HG03442 (cell line): ENCODE results near the gene AFTPH.

Experiments
- ATAC-seq: cut with Tn5 transposase; IDR thresholded peaks from one replicate; pipeline ENCODE4 v1.9.1; 2021; ENCODE audit warnings: mild to moderate bottlenecking, moderate library complexity; ENCODE audit not compliant: unreplicated experiment

AFTPH gene

DNA sequence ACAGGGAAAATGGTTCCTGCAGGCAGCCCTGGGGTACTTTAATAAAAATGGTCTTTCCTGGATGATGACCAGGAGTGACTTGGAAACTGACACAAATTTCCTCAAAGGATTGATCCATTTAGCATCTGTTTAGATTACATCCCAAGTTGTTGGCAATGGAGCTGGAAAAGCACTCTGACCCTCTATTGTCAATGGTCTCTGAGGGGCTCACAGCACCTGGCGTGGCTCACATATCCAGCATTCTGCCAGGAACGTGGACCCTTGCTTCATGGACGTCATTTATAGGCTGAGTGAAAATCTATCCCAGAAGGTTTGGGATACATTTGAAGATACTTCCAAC is 85.8 kb downstream of the AFTPH start:
- no peak for ATAC-seq

DNA sequence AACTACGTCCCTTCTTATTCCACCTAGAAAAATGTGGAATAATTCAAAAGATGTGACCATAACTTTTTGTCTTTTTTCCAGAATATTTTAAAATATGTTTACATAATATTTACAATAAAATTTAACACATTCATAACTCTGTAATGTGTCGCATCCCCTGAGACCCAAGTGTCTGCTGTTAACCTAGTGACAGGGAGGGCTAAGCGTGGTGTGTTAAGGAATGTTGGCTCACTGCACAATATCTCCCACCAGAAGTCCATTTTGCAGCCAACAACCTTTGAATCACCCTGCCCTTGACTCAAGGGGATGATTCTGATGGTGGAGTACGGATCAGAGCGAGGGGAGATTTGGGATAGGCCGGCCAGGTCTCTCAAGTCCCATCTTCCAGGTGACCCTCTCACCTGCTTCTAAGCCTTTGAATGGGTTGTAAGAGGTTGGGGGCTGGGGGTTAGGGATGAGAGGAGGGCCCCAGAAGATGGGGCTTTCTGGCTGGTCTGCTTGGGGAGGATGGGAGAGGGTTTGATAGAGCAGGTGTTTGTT is 86.3 kb downstream of the AFTPH start:
- no peak for ATAC-seq

DNA sequence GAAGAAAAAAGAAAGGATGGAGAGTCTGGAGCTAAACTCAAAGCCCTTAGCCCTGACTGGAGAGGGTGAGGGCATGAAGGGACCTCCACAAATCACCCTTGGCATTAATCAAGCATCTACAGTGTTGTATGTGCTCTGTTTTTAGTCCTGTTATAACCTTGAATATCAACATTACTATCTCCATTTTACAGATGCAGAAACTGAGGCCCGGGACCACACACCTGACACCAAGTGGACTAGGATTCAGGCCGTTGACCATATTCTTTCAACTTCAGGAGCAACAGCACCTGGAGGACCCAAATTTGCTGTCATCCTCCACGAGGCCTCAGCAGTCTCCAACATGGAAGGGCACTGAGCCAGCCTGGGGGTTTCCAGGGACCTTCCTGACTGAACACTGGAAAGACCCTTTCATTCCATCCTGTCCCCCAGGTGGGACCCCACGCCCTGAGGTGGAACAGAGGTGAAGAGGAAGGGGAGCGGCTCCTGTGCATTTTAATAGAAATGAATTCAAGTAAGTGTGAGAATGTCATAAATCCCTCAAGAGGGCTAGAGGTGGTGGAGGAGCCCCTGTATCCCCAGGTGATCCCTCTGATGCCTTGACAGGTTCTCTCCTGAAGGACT is 88.6 kb downstream of the AFTPH start:
- ATAC-seq: no peak

DNA sequence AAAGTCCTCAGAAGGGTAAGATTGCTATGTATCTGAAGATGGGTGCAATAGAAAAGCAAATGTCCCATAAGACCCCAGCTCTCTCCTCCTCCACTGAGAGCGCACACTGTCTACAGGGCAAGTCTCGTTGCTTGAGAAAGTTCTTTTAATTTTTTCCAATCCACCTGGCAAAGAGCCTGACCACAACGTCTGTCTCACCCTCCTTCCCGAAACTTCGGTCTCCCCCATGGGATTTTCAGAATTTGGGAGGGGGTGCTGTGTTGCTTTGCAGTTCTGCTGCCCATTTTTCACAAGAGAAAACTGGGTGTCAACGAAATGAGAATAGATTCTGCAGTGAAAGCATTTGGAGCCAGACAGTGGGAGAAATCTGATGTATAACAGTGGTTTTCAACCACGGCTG is 89.1 kb downstream of the AFTPH start:
- no peak for ATAC-seq

DNA sequence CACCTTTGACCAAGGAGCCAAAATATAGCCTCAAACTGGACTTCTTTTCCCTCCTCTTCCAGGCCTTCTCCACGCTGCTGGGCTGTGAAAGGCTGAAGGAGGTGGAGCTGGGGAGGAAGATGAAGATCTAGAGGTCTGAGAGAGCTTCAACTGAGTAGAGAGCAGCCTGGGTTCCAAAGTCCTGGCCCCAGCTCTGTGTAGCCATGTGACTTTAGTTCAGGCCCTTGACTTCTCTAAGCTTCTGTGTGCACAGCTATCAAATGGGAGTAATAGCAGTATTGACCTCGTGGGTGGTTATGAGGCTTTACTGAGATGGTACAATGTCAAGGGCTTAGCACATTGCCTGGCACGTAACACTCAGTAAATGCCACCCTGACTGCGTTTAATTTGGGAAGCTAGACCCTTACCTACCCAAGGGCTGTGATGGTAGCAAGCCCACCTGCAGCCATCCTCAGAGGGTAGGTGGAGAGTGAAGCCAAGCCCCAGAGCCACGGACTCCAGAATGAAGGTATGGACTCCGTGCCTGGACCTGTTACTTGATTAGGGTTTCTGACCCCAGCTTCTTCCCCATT is 91.2 kb downstream of the AFTPH start:
- no peak for ATAC-seq

DNA sequence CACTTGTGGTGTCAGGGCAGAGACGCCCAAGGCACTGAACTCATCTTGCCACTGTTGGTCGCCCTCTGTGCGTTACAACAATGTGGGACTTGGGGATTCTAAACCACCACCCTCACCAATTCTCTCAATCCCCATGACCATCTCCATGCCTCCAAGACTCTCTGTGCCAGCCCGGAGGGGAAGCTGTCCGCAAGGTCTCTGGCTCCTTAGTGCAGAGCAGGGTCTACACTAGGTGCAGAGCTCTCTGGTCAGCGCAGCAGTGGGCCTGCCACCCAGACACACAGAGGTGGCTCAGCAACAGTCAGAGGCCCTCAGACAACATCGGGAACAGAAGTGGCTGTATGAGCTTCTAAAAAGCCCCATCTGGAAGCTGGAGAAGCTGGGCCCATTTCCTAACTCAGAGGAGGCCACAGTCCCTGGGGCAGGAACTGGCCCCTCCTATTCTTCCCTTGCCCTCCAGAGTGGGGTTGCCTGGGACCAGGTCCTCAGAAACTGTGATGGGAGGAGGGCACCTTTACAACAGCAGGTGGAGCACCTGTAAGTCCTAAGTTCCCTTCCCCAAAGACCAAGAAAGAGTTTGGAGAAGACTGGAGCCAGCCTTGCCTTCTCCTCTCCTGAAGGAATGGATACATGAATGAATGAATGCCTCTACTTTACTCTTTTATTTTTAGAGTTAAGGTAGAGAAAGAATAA is 91.9 kb downstream of the AFTPH start:
- no peak for ATAC-seq

DNA sequence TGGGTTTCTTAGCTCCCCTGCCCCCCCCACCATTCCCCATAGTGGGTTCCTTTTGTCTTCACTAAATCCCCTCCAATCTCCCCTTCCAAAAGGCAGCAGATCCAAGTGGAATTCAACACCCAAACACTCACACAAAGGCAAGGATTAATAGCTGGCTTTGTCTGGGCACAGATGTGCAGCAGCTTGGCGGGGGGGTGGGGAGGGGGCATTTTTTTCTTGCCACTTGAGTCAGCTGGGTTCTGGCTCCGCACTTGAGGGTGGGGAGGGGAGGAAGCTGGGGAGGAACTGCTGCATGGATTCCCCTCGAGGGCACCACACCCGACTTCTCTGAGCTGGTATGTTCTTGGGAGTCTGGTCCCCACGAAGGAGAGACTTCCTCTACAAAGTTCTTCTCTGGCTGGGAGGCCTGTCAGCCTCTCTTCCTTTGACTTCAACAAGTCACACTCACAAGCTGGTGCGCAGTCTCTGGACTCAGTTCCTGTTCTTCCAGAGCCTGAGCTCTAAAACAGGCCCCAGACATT is 93.6 kb downstream of the AFTPH start:
- ATAC-seq: no peak

DNA sequence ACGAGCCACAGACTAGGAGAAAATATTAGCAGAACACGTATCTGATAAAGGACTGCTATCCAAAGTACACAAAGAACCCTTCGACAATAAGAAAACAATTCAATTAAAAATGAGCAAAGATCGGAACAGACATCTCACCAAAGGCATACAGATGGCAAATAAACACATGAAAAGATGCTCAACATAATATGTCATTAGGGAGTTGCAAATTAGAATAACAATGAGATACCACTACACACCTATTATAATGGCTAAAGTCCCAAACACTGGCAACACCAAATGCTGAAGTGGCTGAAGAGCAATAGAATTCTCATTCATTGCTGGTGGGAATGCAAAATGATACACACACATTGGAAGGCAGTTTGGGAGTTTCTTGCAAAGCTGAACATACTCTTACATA is 96.5 kb downstream of the AFTPH start:
- no peak for ATAC-seq

DNA sequence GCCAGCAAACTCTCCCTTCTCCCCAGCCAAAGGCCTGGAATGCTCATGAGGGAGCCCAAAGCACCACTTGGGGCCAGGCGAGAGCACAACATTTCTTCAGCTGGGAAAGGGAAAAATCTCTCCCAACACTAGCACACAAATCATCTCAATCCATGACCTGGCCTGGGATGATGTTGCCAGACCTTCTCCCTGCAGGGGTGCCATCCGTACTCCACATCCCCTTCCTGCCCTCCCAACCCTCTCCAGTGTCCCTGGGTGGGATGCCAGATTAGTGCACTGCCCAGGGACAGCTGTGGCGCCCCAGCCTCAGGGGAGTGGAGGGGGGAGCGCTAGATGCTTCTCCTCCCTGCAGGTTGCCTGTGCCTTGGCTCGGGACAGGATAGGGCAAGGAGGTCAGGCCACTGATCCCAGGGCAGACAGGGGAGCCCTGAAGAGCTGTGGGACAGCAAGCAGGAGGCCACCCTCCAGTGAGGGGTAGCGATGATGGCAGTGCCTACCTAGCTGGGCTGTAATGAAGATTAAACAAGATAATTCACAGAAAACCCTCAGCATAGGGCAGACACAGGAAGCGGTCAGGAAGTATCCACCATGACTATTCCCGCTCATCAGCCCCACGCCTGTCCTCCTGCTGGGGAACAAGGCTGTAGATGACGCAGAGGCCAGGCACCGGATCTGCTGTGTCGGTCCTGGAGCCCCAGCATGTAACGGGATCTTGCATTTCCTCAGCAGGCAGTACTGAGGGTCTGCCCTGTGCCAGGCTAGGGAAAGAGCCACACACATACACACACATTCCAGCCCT is 98.5 kb downstream of the AFTPH start:
- ATAC-seq: no peak

DNA sequence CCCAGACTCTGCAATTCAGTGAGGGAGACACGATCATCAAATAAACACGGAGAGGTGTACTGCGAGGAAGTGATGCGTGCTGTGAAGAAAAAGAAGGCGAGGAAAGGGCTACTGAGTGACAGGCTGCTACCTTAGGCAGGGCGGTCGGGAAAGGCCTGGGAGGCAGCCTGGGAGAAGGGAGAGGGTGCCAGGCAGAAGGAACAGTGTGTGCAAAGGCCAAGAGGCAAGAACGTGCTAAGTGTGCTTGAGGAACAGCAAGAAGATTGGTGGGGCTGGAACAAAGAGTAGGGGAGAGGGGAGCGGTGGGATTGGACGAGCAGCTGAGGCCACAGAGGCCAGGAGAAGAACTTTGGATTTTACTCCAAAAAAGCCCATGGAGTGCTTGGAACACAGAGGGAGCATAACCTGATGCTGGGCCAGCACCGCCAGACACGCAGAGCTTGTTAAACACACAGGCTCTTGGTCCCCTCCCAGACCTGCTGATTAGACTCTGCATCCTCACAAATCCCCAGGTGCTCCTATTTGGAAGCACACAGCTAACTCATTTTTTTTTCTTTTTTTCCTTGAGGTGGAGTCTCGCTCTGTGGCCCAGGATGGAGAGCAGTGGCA is 99.2 kb downstream of the AFTPH start:
- ATAC-seq: no peak

DNA sequence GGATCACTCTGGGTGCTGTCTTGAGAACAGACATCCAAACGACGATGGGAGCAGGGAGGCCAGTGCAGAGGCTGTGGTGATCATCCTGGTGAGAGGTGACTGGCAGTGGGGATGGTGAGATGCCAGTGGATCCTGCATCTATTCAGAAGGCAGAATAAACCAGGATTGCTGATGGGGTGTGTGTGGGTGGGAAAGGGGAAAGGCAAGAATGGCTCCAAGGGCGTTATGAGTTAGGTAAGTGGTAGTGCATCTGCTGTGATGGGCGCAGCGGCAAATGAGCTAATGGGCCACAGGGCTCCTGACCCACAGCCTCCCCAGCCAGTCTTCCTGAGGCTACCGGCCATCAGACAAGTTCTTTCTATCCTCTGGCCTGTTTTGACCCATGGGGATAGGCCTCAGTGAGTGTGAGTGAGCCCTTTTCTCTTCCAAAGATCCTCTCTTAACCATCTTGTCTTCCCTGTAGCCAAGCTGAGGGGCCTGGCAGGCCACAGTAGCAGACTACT is 100.0 kb downstream of the AFTPH start:
- ATAC-seq: no peak

DNA sequence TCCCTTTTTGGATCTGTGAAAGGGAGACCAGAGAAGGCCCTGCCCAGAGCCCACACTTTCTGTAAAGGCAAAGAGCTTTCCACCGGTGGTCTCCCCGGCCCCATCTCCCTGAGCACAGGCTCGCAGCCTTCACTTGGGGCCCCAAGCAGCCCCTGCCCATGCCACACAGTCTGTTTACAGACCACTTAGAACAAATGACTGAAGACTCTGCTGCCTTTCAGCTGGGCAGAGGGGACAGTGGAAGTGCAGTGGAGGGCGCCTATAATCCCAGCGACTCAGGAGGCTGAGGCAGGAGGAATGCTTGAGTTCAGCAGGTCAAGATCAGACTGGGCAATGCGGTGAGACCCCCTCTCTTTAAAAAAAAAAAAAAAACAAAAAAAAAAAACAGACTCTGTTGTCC is 100.7 kb downstream of the AFTPH start:
- ATAC-seq: no peak

DNA sequence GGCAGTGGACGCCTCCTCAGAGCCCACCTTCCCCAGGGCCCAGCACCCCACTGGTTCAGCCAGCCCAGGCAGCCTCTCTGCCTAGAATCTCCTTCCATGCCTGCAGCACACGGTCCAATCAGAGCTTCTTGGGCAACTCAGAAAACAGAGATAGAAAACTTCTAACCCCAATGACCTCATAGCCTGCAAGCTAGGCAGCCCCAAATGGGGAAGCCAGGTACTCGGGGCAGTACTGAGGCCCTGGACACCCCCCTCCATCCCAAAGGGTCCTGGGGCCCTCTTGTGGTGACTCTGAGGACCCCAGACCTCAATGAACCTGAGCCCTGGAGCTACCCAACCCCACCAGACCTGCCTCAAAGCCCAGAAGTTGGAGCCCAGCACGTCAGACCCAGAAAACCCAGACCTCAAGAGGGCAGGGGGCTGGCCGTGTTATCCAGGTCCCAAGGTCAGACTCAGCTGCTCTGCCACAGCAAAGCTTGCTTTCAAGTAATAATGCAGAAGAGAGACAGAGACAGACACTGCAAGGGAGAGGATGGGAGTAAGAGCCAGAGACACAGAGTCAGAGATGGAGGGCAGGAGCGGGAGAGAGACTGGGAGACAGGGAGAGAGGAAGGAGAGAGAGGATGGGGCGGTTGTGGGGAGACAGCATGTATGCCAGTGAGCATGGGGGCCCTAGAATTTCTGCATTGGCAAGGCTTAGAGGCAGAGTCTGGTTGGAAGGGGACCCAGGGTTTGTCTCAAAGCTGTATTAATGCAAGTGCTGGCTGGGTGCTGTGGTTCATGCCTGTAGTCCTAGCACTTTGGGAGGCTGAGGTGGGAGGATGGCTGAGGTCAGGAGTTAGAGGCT is 101.4 kb downstream of the AFTPH start:
- ATAC-seq: no peak

DNA sequence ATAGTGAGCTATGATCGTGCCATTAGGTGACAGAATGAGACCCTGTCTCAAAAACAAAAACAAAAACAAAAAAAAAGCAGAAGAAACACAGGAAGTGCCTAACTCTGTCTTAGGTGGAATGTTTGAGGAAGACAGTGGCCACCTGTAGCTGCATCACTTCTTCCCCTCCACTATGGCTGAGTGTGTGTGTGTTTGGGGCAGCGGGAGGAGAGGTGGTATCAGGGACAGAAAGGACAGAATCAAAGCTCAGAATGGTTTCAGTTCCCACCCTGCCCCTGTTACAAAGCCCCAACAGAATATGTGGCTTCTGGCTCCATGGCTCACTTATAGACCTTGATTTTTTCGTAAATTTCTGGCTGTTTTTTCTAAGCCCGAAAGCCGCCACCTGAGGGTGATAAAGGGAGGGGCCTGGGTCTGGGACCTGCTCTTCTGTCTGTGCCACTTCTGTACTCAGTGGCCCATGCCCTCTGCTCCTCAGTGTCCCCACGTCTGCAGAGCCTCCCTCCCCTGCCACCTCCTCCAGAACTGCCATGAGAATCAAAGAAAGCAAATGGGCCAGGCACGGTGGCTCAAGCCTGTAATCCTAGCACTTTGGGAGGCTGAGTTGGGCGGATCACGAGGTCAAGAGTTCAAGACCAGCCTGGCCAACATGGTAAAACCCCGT is 102.2 kb downstream of the AFTPH start:
- no peak for ATAC-seq

DNA sequence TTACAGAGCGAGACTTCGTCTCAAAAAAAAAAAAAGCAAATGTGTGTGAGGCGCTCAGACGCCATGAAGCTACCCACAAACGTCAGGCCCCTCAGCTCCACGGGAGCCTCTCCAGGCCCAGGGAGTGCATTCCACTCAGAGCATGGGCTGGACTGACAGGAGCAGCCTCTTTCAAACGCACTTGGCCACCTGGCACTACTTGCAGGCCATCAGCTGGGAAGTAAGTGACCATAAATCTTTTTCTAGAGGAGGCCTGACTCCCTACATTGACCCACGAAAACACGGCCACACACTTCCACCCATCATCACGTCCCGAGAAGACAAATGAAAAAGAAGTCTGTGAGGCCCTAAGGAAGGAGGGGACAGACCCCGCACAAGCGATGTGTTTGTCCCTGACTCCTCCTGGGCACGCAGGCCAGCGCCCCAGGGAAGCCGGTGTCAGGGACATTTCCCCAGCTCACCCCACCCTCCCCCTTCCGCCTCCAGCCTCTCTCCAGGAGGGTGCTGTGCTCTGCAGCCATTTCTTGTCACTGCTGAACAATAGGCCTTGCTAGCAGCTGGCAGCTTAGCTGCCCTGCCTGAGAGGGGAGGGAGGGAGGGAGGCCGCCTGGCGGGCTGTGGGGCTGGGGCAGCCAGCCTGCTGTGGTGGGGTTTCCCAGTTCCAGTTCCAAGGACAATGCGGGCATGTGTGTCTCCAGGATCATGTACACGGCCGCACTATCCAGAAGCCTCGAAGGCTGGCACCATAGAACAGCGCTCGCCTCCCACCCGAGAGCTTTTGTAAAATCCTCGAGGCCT is 103.0 kb downstream of the AFTPH start:
- ATAC-seq: no peak

DNA sequence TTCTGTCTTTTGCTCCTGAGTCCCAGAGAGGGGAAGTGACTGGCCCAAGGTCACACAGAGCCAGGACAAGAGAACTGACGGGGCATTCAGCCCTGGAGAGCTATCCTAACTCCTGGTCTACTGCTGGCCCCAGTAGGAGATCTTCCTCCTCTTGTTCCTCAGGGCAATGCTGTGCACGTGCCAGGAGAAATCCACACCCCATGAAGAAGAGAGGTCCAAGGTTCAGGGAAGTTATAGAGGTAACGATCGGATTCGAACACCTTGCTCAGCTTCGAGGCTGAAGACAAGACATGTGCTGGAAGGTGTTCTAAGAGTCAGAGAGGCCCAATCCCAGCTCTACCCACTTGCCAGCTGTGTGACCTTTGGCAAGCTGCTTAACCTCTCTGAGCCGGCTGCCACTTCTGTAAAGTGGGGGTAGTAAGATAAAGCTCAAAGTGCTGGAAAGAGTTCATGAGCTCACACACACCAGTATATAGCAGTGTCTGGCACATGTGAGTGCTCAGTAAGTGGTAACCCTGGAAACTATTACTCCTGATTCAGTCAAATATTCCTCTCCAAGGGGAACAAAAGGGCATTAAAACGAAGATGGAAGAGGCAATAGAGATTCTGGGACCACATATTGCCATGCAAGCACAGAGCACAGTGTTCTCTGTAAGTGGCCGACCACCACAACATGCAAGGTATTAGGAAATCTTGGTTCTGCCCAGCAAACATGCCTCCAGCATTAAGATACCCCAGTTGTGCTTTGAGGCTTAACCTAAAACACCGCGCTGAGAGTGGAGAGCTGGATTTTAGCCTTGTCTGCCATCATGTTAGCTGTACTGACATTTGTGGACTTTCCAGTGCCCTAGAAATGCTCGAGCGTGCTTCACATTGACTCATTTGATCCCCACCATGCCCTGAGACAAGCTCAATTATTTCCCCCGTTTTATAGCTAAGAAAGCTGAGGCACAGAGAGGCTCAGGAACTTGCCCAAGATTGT is 104.0 kb downstream of the AFTPH start:
- no peak for ATAC-seq

DNA sequence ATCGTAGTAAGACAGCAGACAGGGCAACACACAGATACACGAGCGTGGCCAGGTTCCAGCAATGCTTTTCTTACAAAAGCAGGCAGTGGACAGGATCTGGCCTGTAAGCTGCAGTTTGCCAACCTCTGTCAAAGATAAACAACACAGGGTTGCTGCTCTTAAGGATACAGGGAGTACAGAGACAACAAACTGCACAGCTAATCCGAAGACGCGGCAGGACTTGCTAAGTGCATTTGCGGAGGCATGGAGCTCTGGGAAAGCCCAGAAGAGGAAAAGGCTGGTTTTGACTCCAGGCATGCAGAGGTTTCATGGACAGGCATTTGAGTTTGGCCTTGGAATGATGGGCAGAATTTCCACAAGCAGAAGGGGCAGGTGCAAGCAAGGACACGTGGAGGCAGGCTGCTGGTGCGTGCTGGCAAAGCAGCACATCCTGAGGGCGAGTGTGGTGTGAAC is 105.2 kb downstream of the AFTPH start:
- no peak for ATAC-seq
